Mucosa of rectum (tissue), 2 donors: ENCODE results near the gene TPT1.

ENCODE experiments used
- H3K27ac ChIP-seq, 2 donors: one replicate each; pipeline ENCODE4 v1.7.0; 2013; ENCODE audit warnings: inconsistent platforms in 2 of 2, low read depth in 2 of 2, low read length in 2 of 2
- H3K27me3 ChIP-seq, 2 donors: one replicate each; pipeline ENCODE4 v1.7.0; 2013; ENCODE audit warnings: low read length in 2 of 2; ENCODE audit not compliant: control insufficient read depth in 2 of 2, insufficient read depth in 2 of 2
- H3K36me3 ChIP-seq, 2 donors: one replicate each; pipeline ENCODE4 v1.7.0; 2013; ENCODE audit warnings: low read length in 2 of 2; ENCODE audit not compliant: control insufficient read depth in 2 of 2, insufficient read depth in 2 of 2
- H3K4me1 ChIP-seq, 2 donors: one replicate each; pipeline ENCODE4 v1.7.0; 2013; ENCODE audit warnings: low read length in 2 of 2, mild to moderate bottlenecking in 1 of 2; ENCODE audit not compliant: control insufficient read depth in 2 of 2, insufficient read depth in 2 of 2
- H3K4me3 ChIP-seq, 2 donors: one replicate each; pipeline ENCODE4 v1.7.0; 2013; ENCODE audit warnings: low read length in 2 of 2
- H3K9ac ChIP-seq, 2 donors: one replicate each; pipeline ENCODE4 v1.7.0; 2013; ENCODE audit warnings: low read length in 2 of 2, low read depth in 1 of 2, mild to moderate bottlenecking in 1 of 2
- H3K9me3 ChIP-seq, 2 donors: one replicate each; pipeline ENCODE4 v1.7.0; 2013; ENCODE audit warnings: low read length in 2 of 2; ENCODE audit not compliant: control insufficient read depth in 2 of 2
- donor health status: healthy.
- donor health status: Normal muscosa, but diverticular disease.

Gene TPT1

GRCh38 chr13:45368005-45368404, 27.0 kb upstream of the TPT1 start:
- H3K27ac ChIP-seq, result peak overlapping the region in 1 of 2 donors; percentile 34
- no peaks in the 10 kb centered on the region for H3K27me3 ChIP-seq
- no peak overlapping the region for H3K4me3 ChIP-seq
- H3K9me3 ChIP-seq, result no peaks in the 10 kb centered on the region
- no peak overlapping the region for H3K9ac ChIP-seq
- H3K36me3 ChIP-seq, result peaks cover 0 to 7% of the 10 kb centered on the region in 2 donors
- peaks cover 4 to 17% of the 10 kb centered on the region in 2 donors for H3K4me1 ChIP-seq

GRCh38 chr13:45367358-45367757, 26.4 kb upstream of the TPT1 start:
- no peak overlapping the region for H3K4me3 ChIP-seq
- peaks cover 0 to 11% of the 10 kb centered on the region in 2 donors for H3K4me1 ChIP-seq
- H3K27ac ChIP-seq, result peak overlapping the region in 1 of 2 donors; percentile 27
- no peaks in the 10 kb centered on the region for H3K27me3 ChIP-seq
- H3K9ac ChIP-seq, result no peak overlapping the region
- no peaks in the 10 kb centered on the region for H3K9me3 ChIP-seq
- H3K36me3 ChIP-seq, result peaks cover 5 to 12% of the 10 kb centered on the region in 2 donors

GRCh38 chr13:45365558-45365885, 24.5 kb upstream of the TPT1 start:
- H3K9me3 ChIP-seq, result no peaks in the 10 kb centered on the region
- H3K9ac ChIP-seq, result no peak overlapping the region
- no peak overlapping the region for H3K27ac ChIP-seq
- no peak overlapping the region for H3K4me3 ChIP-seq
- H3K4me1 ChIP-seq, result peaks cover 0 to 6% of the 10 kb centered on the region in 2 donors
- H3K36me3 ChIP-seq, result peaks cover 9 to 15% of the 10 kb centered on the region in 2 donors
- H3K27me3 ChIP-seq, result no peaks in the 10 kb centered on the region

GRCh38 chr13:45364876-45365557, 24.0 kb upstream of the TPT1 start:
- Histone ChIP-seq H3K4me3 (no peak overlapping the region), H3K9me3 (no peaks in the 10 kb centered on the region), H3K4me1 (peaks cover 0 to 6% of the 10 kb centered on the region in 2 donors), H3K9ac (no peak overlapping the region), H3K36me3 (peaks cover 9 to 19% of the 10 kb centered on the region in 2 donors), H3K27me3 (no peaks in the 10 kb centered on the region), H3K27ac (no peak overlapping the region)

- Histone ChIP-seq H3K9me3 (no peaks in the 10 kb centered on the region), H3K36me3 (peaks cover 9 to 16% of the 10 kb centered on the region in 2 donors), H3K9ac (no peak overlapping the region), H3K27me3 (no peaks in the 10 kb centered on the region), H3K27ac (no peak overlapping the region), H3K4me3 (no peak overlapping the region), H3K4me1 (no peaks in the 10 kb centered on the region)
Measured at GRCh38 chr13:45362939-45363338, 22.0 kb upstream of the TPT1 start.

- no peak overlapping the region for H3K27ac ChIP-seq
- no peak overlapping the region for H3K9ac ChIP-seq
- peaks cover 12 to 16% of the 10 kb centered on the region in 2 donors for H3K36me3 ChIP-seq
- H3K9me3 ChIP-seq, result no peaks in the 10 kb centered on the region
- H3K4me3 ChIP-seq, result no peak overlapping the region
- H3K27me3 ChIP-seq, result no peaks in the 10 kb centered on the region
- H3K4me1 ChIP-seq, result no peaks in the 10 kb centered on the region
Measured at GRCh38 chr13:45361596-45362206, 20.7 kb upstream of the TPT1 start.

GRCh38 chr13:45356966-45357672, 16.1 kb upstream of the TPT1 start:
- Histone ChIP-seq H3K27ac (no peak overlapping the region), H3K9me3 (no peaks in the 10 kb centered on the region), H3K4me1 (no peaks in the 10 kb centered on the region), H3K36me3 (peaks cover 11 to 24% of the 10 kb centered on the region in 2 donors), H3K9ac (no peak overlapping the region), H3K27me3 (no peaks in the 10 kb centered on the region), H3K4me3 (no peak overlapping the region)

GRCh38 chr13:45353895-45354294, 12.9 kb upstream of the TPT1 start:
- Histone ChIP-seq H3K36me3 (peaks cover 19 to 37% of the 10 kb centered on the region in 2 donors), H3K9me3 (no peaks in the 10 kb centered on the region), H3K27me3 (no peaks in the 10 kb centered on the region), H3K27ac (no peak overlapping the region), H3K4me1 (no peaks in the 10 kb centered on the region), H3K9ac (no peak overlapping the region), H3K4me3 (no peak overlapping the region)

- Histone ChIP-seq H3K9ac (no peak overlapping the region), H3K4me1 (no peaks in the 10 kb centered on the region), H3K36me3 (peaks cover 19 to 39% of the 10 kb centered on the region in 2 donors), H3K4me3 (no peak overlapping the region), H3K27me3 (no peaks in the 10 kb centered on the region), H3K9me3 (no peaks in the 10 kb centered on the region), H3K27ac (no peak overlapping the region)
Measured at GRCh38 chr13:45352031-45352430, 11.0 kb upstream of the TPT1 start.

GRCh38 chr13:45350152-45350551, 9.2 kb upstream of the TPT1 start:
- Histone ChIP-seq H3K4me3 (no peak overlapping the region), H3K9me3 (no peaks in the 10 kb centered on the region), H3K9ac (no peak overlapping the region), H3K4me1 (no peaks in the 10 kb centered on the region), H3K27me3 (no peaks in the 10 kb centered on the region), H3K36me3 (peaks cover 12 to 32% of the 10 kb centered on the region in 2 donors), H3K27ac (no peak overlapping the region)
